GM23338 (cell line): Measurements from ENCODE around the gene POC1B. TPM values are rescaled to one million over a fixed set of nuclear protein-coding genes. Genes with fewer than 3 reads are reported as not detected.

Source experiments
- ATAC-seq: fragments of 200-7000 bp; cut with Tn5 transposase; 3 replicates; pipeline ENCODE4 v1.9.1; 2020
- DNase-seq: peaks from one replicate; pipeline ENCODE4 v3.0.0-alpha.2; 2015; ENCODE audit warnings: low spot score
- H2AFZ ChIP-seq: fragments of 200-600 bp; sonication (generic); 2 replicates; pipeline ENCODE4 v1.8.0; 2016; ENCODE audit warnings: antibody characterized with exemption, mild to moderate bottlenecking, moderate library complexity
- H3F3A ChIP-seq: fragments of 200-600 bp; sonication (generic); replicated peaks from 2 replicates; pipeline ENCODE4 v1.8.0; 2017; ENCODE audit warnings: antibody characterized with exemption, mixed run types, low read depth
- H3K27ac ChIP-seq: fragments of 200-600 bp; sonication (generic); 2 replicates; pipeline ENCODE4 v1.6.1; 2016; ENCODE audit warnings: low read depth
- H3K27me3 ChIP-seq: fragments of 200-600 bp; sonication (generic); 2 replicates; pipeline ENCODE4 v1.8.0; 2016; ENCODE audit warnings: mild to moderate bottlenecking, mixed run types, moderate library complexity; ENCODE audit not compliant: insufficient read depth
- H3K36me3 ChIP-seq: fragments of 200-600 bp; sonication (generic); 2 replicates; pipeline ENCODE4 v1.8.0; 2016; ENCODE audit warnings: mild to moderate bottlenecking; ENCODE audit not compliant: insufficient read depth
- H3K4me1 ChIP-seq: fragments of 200-600 bp; sonication (generic); 2 replicates; pipeline ENCODE4 v1.8.0; 2016; ENCODE audit warnings: mild to moderate bottlenecking, moderate library complexity; ENCODE audit not compliant: insufficient read depth
- H3K4me2 ChIP-seq: fragments of 200-600 bp; sonication (generic); 2 replicates; pipeline ENCODE4 v1.7.1; 2017; ENCODE audit warnings: mixed run types
- H3K4me3 ChIP-seq: fragments of 200-600 bp; sonication (generic); 2 replicates; pipeline ENCODE4 v1.6.1; 2016; ENCODE audit warnings: mixed run types
- H3K79me2 ChIP-seq: fragments of 200-600 bp; sonication (generic); replicated peaks from 2 replicates; pipeline ENCODE4 v1.8.0; 2017; ENCODE audit warnings: mild to moderate bottlenecking; ENCODE audit not compliant: insufficient read depth
- H3K9me2 ChIP-seq: fragments of 200-600 bp; sonication (generic); 2 replicates; pipeline ENCODE4 v1.8.0; 2017; ENCODE audit not compliant: insufficient read depth
- H4K20me1 ChIP-seq: fragments of 200-600 bp; sonication (generic); replicated peaks from 2 replicates; pipeline ENCODE4 v1.8.0; 2017; ENCODE audit warnings: mild to moderate bottlenecking; ENCODE audit not compliant: insufficient read depth
- H3K27ac Mint-ChIP-seq: 2 replicates; pipeline ENCODE4 v1.8.0; 2020; ENCODE audit warnings: inconsistent platforms, mild to moderate bottlenecking, moderate library complexity, mixed read lengths
- H3K27me3 Mint-ChIP-seq: 3 replicates; pipeline ENCODE4 v1.8.0; 2022; ENCODE audit warnings: low read depth, mild to moderate bottlenecking, moderate library complexity, mixed read lengths, inconsistent platforms; ENCODE audit not compliant: insufficient read depth, poor library complexity
- H3K36me3 Mint-ChIP-seq: 3 replicates; pipeline ENCODE4 v1.8.0; 2021; ENCODE audit warnings: low read depth, mild to moderate bottlenecking, inconsistent platforms, moderate library complexity, mixed read lengths
- H3K4me1 Mint-ChIP-seq: 3 replicates; pipeline ENCODE4 v1.8.0; 2020; ENCODE audit warnings: mild to moderate bottlenecking, inconsistent platforms, mixed read lengths
- H3K4me3 Mint-ChIP-seq: 3 replicates; pipeline ENCODE4 v1.8.0; 2021; ENCODE audit warnings: moderate library complexity, mild to moderate bottlenecking, inconsistent platforms, mixed read lengths
- H3K9me3 Mint-ChIP-seq: 3 replicates; pipeline ENCODE4 v1.8.0; 2020; ENCODE audit warnings: moderate library complexity, mild to moderate bottlenecking, inconsistent platforms, mixed read lengths
- CREB1 ChIP-seq: fragments of 250-450 bp; sonication (Bioruptor Pico); IDR thresholded peaks from 2 replicates; pipeline ENCODE4 v1.5.0; 2020; ENCODE audit warnings: low read depth, mild to moderate bottlenecking, moderate library complexity
- EZH2 ChIP-seq: fragments of 200-600 bp; sonication (generic); IDR thresholded peaks from one replicate; pipeline ENCODE4 v1.8.0; 2017; ENCODE audit warnings: antibody characterized with exemption, mild to moderate bottlenecking, low read depth; ENCODE audit not compliant: unreplicated experiment
- EZH2phosphoT487 ChIP-seq: fragments of 200-600 bp; sonication (generic); IDR thresholded peaks from one replicate; pipeline ENCODE4 v1.8.1; 2018; ENCODE audit warnings: antibody characterized with exemption; ENCODE audit not compliant: unreplicated experiment
- JUNB ChIP-seq: IDR thresholded peaks from one replicate; pipeline ENCODE4 v1.6.1; 2016; ENCODE audit warnings: antibody characterized with exemption; ENCODE audit not compliant: unreplicated experiment
- NANOG ChIP-seq: IDR thresholded peaks from 2 replicates; pipeline ENCODE4 v1.6.1; 2016; ENCODE audit warnings: antibody characterized with exemption, borderline replicate concordance
- POLR2AphosphoS5 ChIP-seq: IDR thresholded peaks from 2 replicates; pipeline ENCODE4 v1.6.1; 2016; ENCODE audit warnings: antibody characterized with exemption, low read depth
- STAT1 ChIP-seq: IDR thresholded peaks from one replicate; pipeline ENCODE4 v1.6.1; 2016; ENCODE audit warnings: antibody characterized with exemption; ENCODE audit not compliant: unreplicated experiment
- ZNF114 ChIP-seq: fragments of 250-450 bp; sonication (Bioruptor Pico); IDR thresholded peaks from 2 replicates; pipeline ENCODE4 v1.5.0; 2020; ENCODE audit warnings: mild to moderate bottlenecking, moderate library complexity
- ZNF331 ChIP-seq: fragments of 250-450 bp; sonication (Bioruptor Pico); IDR thresholded peaks from 2 replicates; pipeline ENCODE4 v1.5.0; 2020; ENCODE audit warnings: low read depth, mild to moderate bottlenecking, moderate library complexity
- polyA plus RNA-seq: library from polyadenylated mRNA; unstranded; fragments of >200 nt; fragmentation: Nextera tagmentation; extraction: Ambion mirVana; gene quantifications from 2 replicates; pipeline ENCODE4 v1.2.1, GENCODE V29; 2016
- total RNA-seq: library from RNA; depleted of rRNA; stranded (reverse); fragments of >200 nt; shearing (Covaris generic); gene quantifications from 2 replicates; pipeline ENCODE4 v1.2.3, GENCODE V29; 2014
- TF ChIP-seq, protein P1 (sequence below): IDR thresholded peaks from 2 replicates; pipeline ENCODE4 v1.6.1; 2016; ENCODE audit warnings: antibody characterized with exemption

POC1B gene
- total and polyA plus RNA-seq, 2 experiments from 2014 or later = 11.8 to 17.5 TPM

DNA sequence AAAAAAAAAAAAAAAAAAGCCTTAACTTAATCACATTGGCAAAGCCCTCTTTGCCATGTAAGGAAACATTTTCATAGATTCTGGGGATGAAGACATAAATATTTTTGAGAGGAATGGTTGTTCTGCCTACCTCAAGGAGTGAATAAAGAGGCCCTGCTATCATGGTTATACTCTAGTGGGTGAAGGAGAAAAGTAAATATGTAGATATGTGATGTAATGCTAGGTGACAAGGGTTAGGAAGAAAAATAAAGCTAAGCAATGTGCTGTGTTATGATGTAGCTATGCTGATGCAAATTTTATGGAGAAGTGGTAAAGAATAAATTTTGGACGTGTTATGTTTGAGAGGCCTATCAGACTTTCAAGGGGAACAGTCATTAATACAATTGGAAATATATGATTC, 93.5 kb downstream of the POC1B start:
- no peaks in the 10 kb centered on the region for H3K79me2 ChIP-seq
- no peaks in the 10 kb centered on the region for H3K27me3 ChIP-seq
- Mint-ChIP-seq H3K4me1 (no peaks in the 10 kb centered on the region), H3K27ac (no peak overlapping the region), H3K27me3 (no peaks in the 10 kb centered on the region), H3K36me3 (peaks cover 5% of the 10 kb centered on the region; the same call in 1 of the 3 replicates), H3K9me3 (no peaks in the 10 kb centered on the region), H3K4me3 (no peak overlapping the region)
- no peak overlapping the region for H2AFZ ChIP-seq
- H4K20me1 ChIP-seq = no peaks in the 10 kb centered on the region
- no peak overlapping the region for H3K27ac ChIP-seq
- ATAC-seq (no peak), DNase-seq (no peak)
- TF ChIP-seq ZNF331 (CRISPR knock-in tag) = no peak
- no peaks in the 10 kb centered on the region for H3F3A ChIP-seq
- H3K9me2 ChIP-seq = 0 out of 2 replicates have a peak, but pooled peaks cover 3% of the 10 kb centered on the region
- H3K36me3 ChIP-seq = no peaks in the 10 kb centered on the region
- no peak overlapping the region for H3K4me3 ChIP-seq
- no peaks in the 10 kb centered on the region for H3K4me1 ChIP-seq
- no peak overlapping the region for H3K4me2 ChIP-seq

DNA sequence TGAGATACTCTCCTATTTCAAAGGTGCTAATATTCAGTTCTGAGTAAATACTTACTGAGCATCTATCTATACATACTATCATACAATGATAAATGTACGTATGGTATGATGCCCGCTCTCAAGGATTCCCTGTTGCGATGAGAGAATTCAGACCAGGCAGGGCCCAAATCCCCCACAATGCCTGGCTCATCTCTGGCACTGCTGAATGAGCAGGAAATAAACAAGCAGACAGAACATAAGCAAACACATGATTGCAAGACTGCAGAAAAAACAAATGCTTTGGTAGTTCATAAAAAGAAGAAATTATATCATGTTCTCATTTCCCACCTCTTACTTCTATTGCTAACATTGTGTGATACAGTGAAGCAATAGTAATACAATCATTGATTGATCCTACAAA, 96.3 kb downstream of the POC1B start:
- Histone ChIP-seq H3K36me3 (no peaks in the 10 kb centered on the region), H2AFZ (no peak overlapping the region), H3K4me2 (no peak overlapping the region), H3K9me2 (0 out of 2 replicates have a peak, but pooled peaks cover 3% of the 10 kb centered on the region), H3K4me3 (no peak overlapping the region), H3K79me2 (no peaks in the 10 kb centered on the region), H3K27ac (no peak overlapping the region), H3F3A (no peaks in the 10 kb centered on the region), H4K20me1 (no peaks in the 10 kb centered on the region), H3K4me1 (no peaks in the 10 kb centered on the region), H3K27me3 (no peaks in the 10 kb centered on the region)
- Mint-ChIP-seq H3K9me3 (no peaks in the 10 kb centered on the region), H3K4me1 (no peaks in the 10 kb centered on the region), H3K27me3 (no peaks in the 10 kb centered on the region), H3K27ac (no peak overlapping the region), H3K36me3 (peaks cover 5% of the 10 kb centered on the region; the same call in 1 of the 3 replicates), H3K4me3 (no peak overlapping the region)
- TF ChIP-seq ZNF114 (CRISPR knock-in tag) (no peak), JUNB (no peak), NANOG (no peak), ZNF331 (CRISPR knock-in tag) (no peak), POLR2AphosphoS5 (no peak), EZH2phosphoT487 (no peak), EZH2 (no peak)
- TF ChIP-seq, protein P1, sequence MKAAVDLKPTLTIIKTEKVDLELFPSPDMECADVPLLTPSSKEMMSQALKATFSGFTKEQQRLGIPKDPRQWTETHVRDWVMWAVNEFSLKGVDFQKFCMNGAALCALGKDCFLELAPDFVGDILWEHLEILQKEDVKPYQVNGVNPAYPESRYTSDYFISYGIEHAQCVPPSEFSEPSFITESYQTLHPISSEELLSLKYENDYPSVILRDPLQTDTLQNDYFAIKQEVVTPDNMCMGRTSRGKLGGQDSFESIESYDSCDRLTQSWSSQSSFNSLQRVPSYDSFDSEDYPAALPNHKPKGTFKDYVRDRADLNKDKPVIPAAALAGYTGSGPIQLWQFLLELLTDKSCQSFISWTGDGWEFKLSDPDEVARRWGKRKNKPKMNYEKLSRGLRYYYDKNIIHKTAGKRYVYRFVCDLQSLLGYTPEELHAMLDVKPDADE = no peak
- ATAC-seq = no peak
- no peak for DNase-seq

DNA sequence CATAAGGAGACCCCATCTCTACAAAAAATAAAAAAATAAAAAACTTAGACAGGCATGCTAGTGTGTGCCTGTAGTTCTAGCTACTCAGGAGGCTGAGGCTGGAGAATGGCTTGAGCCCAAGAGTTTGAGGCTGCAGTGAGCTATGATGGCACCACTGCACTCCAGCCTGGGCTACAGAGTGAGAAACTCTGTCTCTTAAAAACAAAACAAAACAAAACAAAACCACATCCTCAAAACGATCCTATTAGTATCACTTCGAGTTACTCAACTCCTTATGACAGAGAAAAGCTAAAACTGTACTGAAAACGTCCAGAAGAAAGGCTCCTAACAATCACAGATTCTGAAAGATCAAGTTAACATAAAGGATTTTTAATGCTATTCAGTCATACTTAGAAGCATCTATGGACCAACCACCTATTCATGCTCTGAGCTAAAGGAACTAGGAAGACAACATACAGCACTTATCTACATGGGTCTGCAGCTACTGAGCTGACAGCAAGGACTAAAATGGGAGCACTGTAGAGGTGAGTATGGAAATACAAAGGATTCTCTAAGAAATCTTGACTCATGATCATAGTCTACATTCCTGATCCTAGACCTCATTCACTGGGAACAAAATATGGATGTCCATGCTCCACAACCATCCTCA, 98.2 kb downstream of the POC1B start:
- no peak for ATAC-seq
- TF ChIP-seq ZNF331 (CRISPR knock-in tag) = no peak
- TF ChIP-seq JUNB = no peak
- no peak for TF ChIP-seq POLR2AphosphoS5
- no peak for TF ChIP-seq CREB1 (CRISPR knock-in tag)
- TF ChIP-seq STAT1 = no peak
- no peak for TF ChIP-seq EZH2
- no peak for TF ChIP-seq ZNF114 (CRISPR knock-in tag)

More for the DNA sequence above, 98.2 kb downstream of the POC1B start:
- no peaks in the 10 kb centered on the region for H3K4me1 Mint-ChIP-seq
- no peaks in the 10 kb centered on the region for H3F3A ChIP-seq
- no peaks in the 10 kb centered on the region for H3K9me3 Mint-ChIP-seq
- no peaks in the 10 kb centered on the region for H4K20me1 ChIP-seq
- H3K27me3 Mint-ChIP-seq = no peaks in the 10 kb centered on the region
- no peaks in the 10 kb centered on the region for H3K79me2 ChIP-seq
- H3K4me3 Mint-ChIP-seq = no peak overlapping the region
- no peak overlapping the region for H3K4me3 ChIP-seq
- H2AFZ ChIP-seq = no peak overlapping the region
- H3K36me3 Mint-ChIP-seq = peaks cover 3% of the 10 kb centered on the region; the same call in 1 of the 3 replicates
- H3K4me1 ChIP-seq = no peaks in the 10 kb centered on the region
- H3K27ac ChIP-seq = no peak overlapping the region
- H3K36me3 ChIP-seq = no peaks in the 10 kb centered on the region
- H3K27ac Mint-ChIP-seq = no peak overlapping the region
- H3K27me3 ChIP-seq = no peaks in the 10 kb centered on the region
- DNase-seq = no peak
- H3K4me2 ChIP-seq = no peak overlapping the region
- 0 out of 2 replicates have a peak, but pooled peaks cover 3% of the 10 kb centered on the region for H3K9me2 ChIP-seq
